ENCODE data around the gene SRCIN1. TPM values are rescaled to one million over a fixed set of nuclear protein-coding genes. Genes with fewer than 3 reads are reported as not detected.

The SRCIN1 gene
- total RNA-seq, 2 donors from 2014 or later: 2.8 to 5.9 TPM

- Histone ChIP-seq H3K9me3 (ENCODE audit: control insufficient read depth, low read length) (no peaks in the 10 kb centered on the region), H3K27me3 (ENCODE audit: control insufficient read depth, insufficient read depth, low read length, poor library complexity, severe bottlenecking) (peaks cover 7% of the 10 kb centered on the region), H3K36me3 (ENCODE audit: control insufficient read depth, insufficient read depth, low read length) (no peaks in the 10 kb centered on the region), H3K9ac (ENCODE audit: extremely low read depth, low read length, poor library complexity, severe bottlenecking) (no peak overlapping the region), H3K27ac (ENCODE audit: low read depth, low read length) (peak overlapping the region; percentile 31), H3K4me1 (ENCODE audit: control insufficient read depth, insufficient read depth, low read length) (peaks cover 27% of the 10 kb centered on the region), H3K4me3 (ENCODE audit: low read length) (peak overlapping the region; percentile 42)
- H3K36me3 Mint-ChIP-seq (ENCODE audit: low read depth): no peaks in the 10 kb centered on the region
- peaks cover 53% of the 10 kb centered on the region for H3K27me3 Mint-ChIP-seq (ENCODE audit: insufficient read depth)
- TF ChIP-seq CTCF (conservative IDR thresholded peaks at IDR 0.05): no peak
- peak overlapping the region; percentile 52 for H3K4me3 Mint-ChIP-seq
- H3K4me1 Mint-ChIP-seq: peaks cover 45% of the 10 kb centered on the region
- peak; percentile 89 for DNase-seq
- 16 to 24% methylated on average over 13 to 22 of the region's 24 CpGs for WGBS, 2 experiments (ENCODE audit: insufficient coverage in 1 of 2, insufficient read length in 1 of 2)
- peak overlapping the region; percentile 68 for H3K27ac Mint-ChIP-seq
- H3K9me3 Mint-ChIP-seq: no peaks in the 10 kb centered on the region
These were observed 4.0 kb downstream of the SRCIN1 start for GRCh38 chr17:38601539-38602351.

- peaks cover 27% of the 10 kb centered on the region for H3K4me1 ChIP-seq (ENCODE audit: control insufficient read depth, insufficient read depth, low read length)
- H3K36me3 ChIP-seq (ENCODE audit: control insufficient read depth, insufficient read depth, low read length): no peaks in the 10 kb centered on the region
- H3K4me3 ChIP-seq (ENCODE audit: low read length): no peak overlapping the region
- Mint-ChIP-seq H3K27me3 (ENCODE audit: insufficient read depth) (peaks cover 56% of the 10 kb centered on the region), H3K27ac (peak overlapping the region; percentile 30), H3K4me3 (peak overlapping the region; percentile 52), H3K4me1 (peaks cover 42% of the 10 kb centered on the region), H3K9me3 (no peaks in the 10 kb centered on the region), H3K36me3 (ENCODE audit: low read depth) (no peaks in the 10 kb centered on the region)
- WGBS, 2 experiments (ENCODE audit: insufficient coverage in 1 of 2, insufficient read length in 1 of 2): 74 to 76% methylated on average over 5 to 8 of the region's 8 CpGs
- H3K27ac ChIP-seq (ENCODE audit: low read depth, low read length): no peak overlapping the region
- no peaks in the 10 kb centered on the region for H3K9me3 ChIP-seq (ENCODE audit: control insufficient read depth, low read length)
- peaks cover 5% of the 10 kb centered on the region for H3K27me3 ChIP-seq (ENCODE audit: control insufficient read depth, insufficient read depth, low read length, poor library complexity, severe bottlenecking)
- no peak overlapping the region for H3K9ac ChIP-seq (ENCODE audit: extremely low read depth, low read length, poor library complexity, severe bottlenecking)
- peak; percentile 91 for DNase-seq
- TF ChIP-seq CTCF (conservative IDR thresholded peaks at IDR 0.05): no peak
These were observed 4.8 kb downstream of the SRCIN1 start for GRCh38 chr17:38600906-38601305.

GRCh38 chr17:38600416-38600815 lies 5.3 kb downstream of the SRCIN1 start:
- DNase-seq: peak; percentile 74
- WGBS, 2 experiments (ENCODE audit: insufficient coverage in 1 of 2, insufficient read length in 1 of 2): 70% methylated on average over 4 of the region's 4 CpGs; no CpG with 5 or more reads in 1 of the 2 experiments
- no peaks in the 10 kb centered on the region for H3K36me3 Mint-ChIP-seq (ENCODE audit: low read depth)
- no peaks in the 10 kb centered on the region for H3K36me3 ChIP-seq (ENCODE audit: control insufficient read depth, insufficient read depth, low read length)
- H3K27me3 ChIP-seq (ENCODE audit: control insufficient read depth, insufficient read depth, low read length, poor library complexity, severe bottlenecking): peaks cover 5% of the 10 kb centered on the region
- H3K4me1 Mint-ChIP-seq: peaks cover 42% of the 10 kb centered on the region
- peaks cover 59% of the 10 kb centered on the region for H3K27me3 Mint-ChIP-seq (ENCODE audit: insufficient read depth)
- no peak for TF ChIP-seq CTCF (conservative IDR thresholded peaks at IDR 0.05)
- no peak overlapping the region for H3K9ac ChIP-seq (ENCODE audit: extremely low read depth, low read length, poor library complexity, severe bottlenecking)
- no peaks in the 10 kb centered on the region for H3K9me3 ChIP-seq (ENCODE audit: control insufficient read depth, low read length)
- no peak overlapping the region for H3K4me3 ChIP-seq (ENCODE audit: low read length)
- H3K27ac ChIP-seq (ENCODE audit: low read depth, low read length): no peak overlapping the region
- H3K4me1 ChIP-seq (ENCODE audit: control insufficient read depth, insufficient read depth, low read length): peaks cover 27% of the 10 kb centered on the region
- H3K4me3 Mint-ChIP-seq: no peak overlapping the region
- no peaks in the 10 kb centered on the region for H3K9me3 Mint-ChIP-seq
- no peak overlapping the region for H3K27ac Mint-ChIP-seq
